HL-60 (cell line): ENCODE results near the gene IMMP2L.

Experiments used
- DNase-seq, 2 experiments: peaks; one replicate each; pipeline ENCODE4 v3.0.0-alpha.2; 2010 to 2020; ENCODE audit warnings: low read depth in 1 of 2, low spot score in 1 of 2
- H3K27ac ChIP-seq: fragments of 250-450 bp; sonication (Bioruptor Pico); replicated peaks from 2 replicates; pipeline ENCODE4 v1.5.1; 2020; ENCODE audit warnings: mild to moderate bottlenecking, moderate library complexity
- H3K27me3 ChIP-seq: fragments of 250-450 bp; sonication (Bioruptor Pico); 2 replicates; pipeline ENCODE4 v1.5.1; 2021; ENCODE audit warnings: mild to moderate bottlenecking, moderate library complexity; ENCODE audit not compliant: insufficient read depth, poor library complexity, severe bottlenecking
- H3K4me3 ChIP-seq: replicated peaks from 2 replicates; pipeline ENCODE4 v1.5.1; 2011; ENCODE audit warnings: mild to moderate bottlenecking, control low read depth, low read length; ENCODE audit not compliant: insufficient read depth
- CTCF ChIP-seq: IDR thresholded peaks from one replicate; pipeline ENCODE4 v1.5.1; 2011; ENCODE audit warnings: low read length, control low read depth, inconsistent platforms; ENCODE audit not compliant: insufficient read depth
- GABPA ChIP-seq: IDR thresholded peaks from 2 replicates; pipeline ENCODE4 v1.6.1; 2012; ENCODE audit warnings: low read depth
- POLR2AphosphoS5 ChIP-seq: IDR thresholded peaks from 2 replicates; pipeline ENCODE4 v1.6.1; 2012; ENCODE audit warnings: low read depth
- REST ChIP-seq: IDR thresholded peaks from 2 replicates; pipeline ENCODE4 v1.6.1; 2012; ENCODE audit warnings: low read depth; ENCODE audit not compliant: insufficient replicate concordance
- SPI1 ChIP-seq: IDR thresholded peaks from 2 replicates; pipeline ENCODE4 v1.6.1; 2012; ENCODE audit warnings: low read depth, mild to moderate bottlenecking, borderline replicate concordance

The IMMP2L gene

GRCh38 chr7:111436608-111437007 lies 125.7 kb downstream of the IMMP2L start:
- Histone ChIP-seq H3K27me3 (no peaks in the 10 kb centered on the region), H3K4me3 (no peak overlapping the region), H3K27ac (no peak overlapping the region)
- no peak for DNase-seq
- no peak for TF ChIP-seq GABPA
- no peak for TF ChIP-seq REST
- no peak for TF ChIP-seq POLR2AphosphoS5
- no peak for TF ChIP-seq SPI1
- TF ChIP-seq CTCF = no peak

- Histone ChIP-seq H3K4me3 (no peak overlapping the region), H3K27me3 (no peaks in the 10 kb centered on the region), H3K27ac (no peak overlapping the region)
- TF ChIP-seq REST (no peak), GABPA (no peak), SPI1 (no peak), CTCF (no peak)
- no peak for DNase-seq
These were observed 128.9 kb downstream of the IMMP2L start for GRCh38 chr7:111433426-111433825.

- no peak overlapping the region for H3K27ac ChIP-seq
- no peaks in the 10 kb centered on the region for H3K27me3 ChIP-seq
- DNase-seq = no peak
- H3K4me3 ChIP-seq = no peak overlapping the region
- TF ChIP-seq REST = no peak
These were observed 132.5 kb downstream of the IMMP2L start for GRCh38 chr7:111429781-111430180.

- Histone ChIP-seq H3K27me3 (no peaks in the 10 kb centered on the region), H3K27ac (no peak overlapping the region), H3K4me3 (no peak overlapping the region)
- no peak for DNase-seq
- no peak for TF ChIP-seq SPI1
- no peak for TF ChIP-seq REST
- TF ChIP-seq POLR2AphosphoS5 = no peak
- no peak for TF ChIP-seq CTCF
- no peak for TF ChIP-seq GABPA
These were observed 137.5 kb downstream of the IMMP2L start for GRCh38 chr7:111424768-111425167.
